HEK293 (cell line): ENCODE data around the gene STEAP1B.

Source experiments
- CTCF ChIA-PET: fragments of 350-600 bp; formaldehyde crosslinking; extraction: SDS; loops from one replicate; lab custom pipeline; 2021; ENCODE audit warnings: antibody characterized with exemption; lab: Yijun Ruan, JAX
- POLR2A ChIA-PET: fragments of 300-600 bp; formaldehyde crosslinking; extraction: SDS; loops from one replicate; lab custom pipeline; 2020; ENCODE audit warnings: antibody characterized with exemption, inconsistent platforms; lab: Yijun Ruan, JAX
- H3K27ac ChIP-seq: fragments of 200-500 bp; sonication (Bioruptor generic); 2 replicates; pipeline ENCODE4 v1.5.1; 2014; ENCODE audit warnings: low read depth, low read length, control low read depth, inconsistent platforms; ENCODE audit errors: extremely low read depth
- H3K36me3 ChIP-seq, 2 experiments: fragments of 200-500 bp in 1 of 2; sonication (Bioruptor generic) in 1 of 2; 1 replicate in 1 of 2; 2 replicates in 1 of 2; pipeline ENCODE4 v1.5.1; 2014 to 2017; ENCODE audit warnings: inconsistent platforms in 2 of 2, low read length in 2 of 2; ENCODE audit not compliant: control insufficient read depth in 2 of 2, insufficient read depth in 1 of 2
- H3K4me1 ChIP-seq: fragments of 200-500 bp; sonication (Bioruptor generic); 2 replicates; pipeline ENCODE4 v1.5.1; 2014; ENCODE audit warnings: mild to moderate bottlenecking, low read length, inconsistent platforms; ENCODE audit not compliant: control insufficient read depth, insufficient read depth
- H3K4me3 ChIP-seq: 2 replicates; pipeline ENCODE4 v1.5.1; 2011; ENCODE audit warnings: low read depth, mild to moderate bottlenecking, control low read depth, low read length, moderate library complexity
- H3K9me3 ChIP-seq: fragments of 200-500 bp; sonication (Bioruptor generic); 2 replicates; pipeline ENCODE4 v1.5.1; 2014; ENCODE audit warnings: low read depth, low read length, inconsistent platforms; ENCODE audit not compliant: control insufficient read depth, insufficient read depth
- CTCF ChIP-seq: fragments of 450-650 bp; formaldehyde crosslinking; IDR thresholded peaks from 2 replicates; pipeline ENCODE4 v1.5.1; 2016; ENCODE audit warnings: missing biosample characterization, missing genetic modification characterization
- GLI2 ChIP-seq: fragments of 450-650 bp; formaldehyde crosslinking; IDR thresholded peaks from 2 replicates; pipeline ENCODE4; 2017; ENCODE audit warnings: missing biosample characterization, missing genetic modification characterization, low read depth, borderline replicate concordance
- PRDM2 ChIP-seq: fragments of 450-650 bp; formaldehyde crosslinking; IDR thresholded peaks from 2 replicates; pipeline ENCODE4 v1.5.1; 2016; ENCODE audit warnings: missing biosample characterization, missing genetic modification characterization, borderline replicate concordance
- PRDM6 ChIP-seq: fragments of 450-650 bp; formaldehyde crosslinking; IDR thresholded peaks from 2 replicates; pipeline ENCODE4 v1.5.1; 2017; ENCODE audit warnings: missing biosample characterization, missing genetic modification characterization
- YY2 ChIP-seq: fragments of 450-650 bp; formaldehyde crosslinking; IDR thresholded peaks from 2 replicates; pipeline ENCODE4 v1.5.1; 2016; ENCODE audit warnings: missing biosample characterization, missing genetic modification characterization
- ZBTB26 ChIP-seq: fragments of 450-650 bp; formaldehyde crosslinking; optimal IDR thresholded peaks from 2 replicates; pipeline ENCODE3; 2016; ENCODE audit warnings: missing biosample characterization, mild to moderate bottlenecking, missing genetic modification characterization
- ZBTB7A ChIP-seq: fragments of 450-650 bp; formaldehyde crosslinking; IDR thresholded peaks from 2 replicates; pipeline ENCODE4 v1.5.1; 2016; ENCODE audit warnings: low read depth, missing biosample characterization, missing genetic modification characterization
- ZFP37 ChIP-seq: fragments of 450-650 bp; formaldehyde crosslinking; IDR thresholded peaks from 2 replicates; pipeline ENCODE4 v1.5.1; 2016; ENCODE audit warnings: missing biosample characterization, missing genetic modification characterization
- ZNF112 ChIP-seq: fragments of 450-650 bp; formaldehyde crosslinking; IDR thresholded peaks from 2 replicates; pipeline ENCODE4 v1.5.0; 2017; ENCODE audit warnings: missing biosample characterization, missing genetic modification characterization
- ZNF221 ChIP-seq: fragments of 450-650 bp; formaldehyde crosslinking; IDR thresholded peaks from 2 replicates; pipeline ENCODE4 v1.5.1; 2017; ENCODE audit warnings: missing biosample characterization, missing genetic modification characterization, borderline replicate concordance
- ZNF391 ChIP-seq: fragments of 450-650 bp; formaldehyde crosslinking; IDR thresholded peaks from 2 replicates; pipeline ENCODE4 v1.5.1; 2016; ENCODE audit warnings: low read depth, missing biosample characterization, missing genetic modification characterization, borderline replicate concordance
- ZNF514 ChIP-seq: fragments of 450-650 bp; formaldehyde crosslinking; IDR thresholded peaks from 2 replicates; pipeline ENCODE4 v1.5.1; 2016; ENCODE audit warnings: missing biosample characterization, missing genetic modification characterization
- ZNF561 ChIP-seq: fragments of 450-650 bp; IDR thresholded peaks from 2 replicates; pipeline ENCODE4 v1.5.1; 2018; ENCODE audit warnings: missing biosample characterization, missing genetic modification characterization, borderline replicate concordance
- ZNF571 ChIP-seq: fragments of 450-650 bp; formaldehyde crosslinking; IDR thresholded peaks from 2 replicates; pipeline ENCODE4 v1.5.0; 2017; ENCODE audit warnings: missing biosample characterization, missing genetic modification characterization
- ZNF585B ChIP-seq: fragments of 450-650 bp; formaldehyde crosslinking; IDR thresholded peaks from 2 replicates; pipeline ENCODE4 v1.5.1; 2016; ENCODE audit warnings: missing biosample characterization, missing genetic modification characterization
- ZNF626 ChIP-seq: fragments of 450-650 bp; sonication (Bioruptor Pico); formaldehyde crosslinking; IDR thresholded peaks from 2 replicates; pipeline ENCODE4 v1.5.1; 2018; ENCODE audit warnings: missing biosample characterization, missing genetic modification characterization, inconsistent platforms
- ZNF704 ChIP-seq: fragments of 450-650 bp; formaldehyde crosslinking; IDR thresholded peaks from 2 replicates; pipeline ENCODE4 v1.5.1; 2016; ENCODE audit warnings: missing biosample characterization, missing genetic modification characterization
- ZNF791 ChIP-seq: fragments of 450-650 bp; formaldehyde crosslinking; IDR thresholded peaks from 2 replicates; pipeline ENCODE4 v1.5.1; 2016; ENCODE audit warnings: missing biosample characterization, missing genetic modification characterization
- ZSCAN16 ChIP-seq: fragments of 450-650 bp; formaldehyde crosslinking; IDR thresholded peaks from 2 replicates; pipeline ENCODE4 v1.5.1; 2016; ENCODE audit warnings: missing biosample characterization, missing genetic modification characterization

STEAP1B gene

GRCh38 chr7:22413211-22413610 lies 86.8 kb downstream of the STEAP1B start:
- Histone ChIP-seq H3K9me3 (no peaks in the 10 kb centered on the region), H3K4me3 (no peak overlapping the region), H3K36me3 (no peaks in the 10 kb centered on the region), H3K27ac (no peak overlapping the region), H3K4me1 (no peaks in the 10 kb centered on the region)
- ChIA-PET POLR2A (no interaction called here), CTCF (no interaction called here)
- TF ChIP-seq ZNF571 (tag by site-specific recombination) (no peak), ZNF704 (no peak), PRDM2 (tag by site-specific recombination) (no peak), CTCF (tag by site-specific recombination) (no peak), ZNF561 (tag by site-specific recombination) (no peak), ZNF391 (tag by site-specific recombination) (no peak), ZFP37 (no peak), ZNF626 (tag by site-specific recombination) (no peak), YY2 (tag by site-specific recombination) (no peak), ZNF585B (no peak), ZBTB7A (tag by site-specific recombination) (no peak), ZSCAN16 (tag by site-specific recombination) (no peak), ZNF791 (tag by site-specific recombination) (no peak), ZNF514 (tag by site-specific recombination) (no peak), PRDM6 (tag by site-specific recombination) (no peak), ZBTB26 (tag by site-specific recombination) (no peak), ZNF221 (tag by site-specific recombination) (no peak), ZNF112 (no peak), GLI2 (tag by site-specific recombination) (no peak)
